GM13977 (cell line): Measurements from ENCODE around the gene IKBKG.
A peak's percentile ranks its signal among the peaks of the same experiment; 100 is the strongest.
"Not testable (repeated sequence)": the region's sequence is repeated elsewhere in the genome, so short reads cannot be mapped to it uniquely, and the experiment has no call there.

Source experiments
- DNase-seq: peaks from one replicate; pipeline ENCODE4 v3.0.0; 2012; ENCODE audit warnings: low spot score
- CTCF ChIP-seq: IDR thresholded peaks from 2 replicates; pipeline ENCODE4 v1.5.1; 2012; ENCODE audit warnings: mild to moderate bottlenecking, control low read depth; ENCODE audit not compliant: insufficient read depth; ENCODE audit errors: extremely low read depth, missing control alignments
- in situ Hi-C: fragments of 300-500 bp; cut with MboI; formaldehyde crosslinking; loops from one replicate; pipeline ENCODE4 v1.12.0; 2022; ENCODE audit warnings: low sequenced_read_pairs, low pct_unique_long_range_greater_than_20kb, mixed read lengths, inconsistent platforms; ENCODE audit not compliant: unreplicated experiment

Gene IKBKG

GRCh38 chrX:154545673-154546274 is 1.6 kb upstream of the IKBKG start:
- DNase-seq, result no peak
- no peak for TF ChIP-seq CTCF
- in situ Hi-C loops, result no loop called here

GRCh38 chrX:154546354-154547244 is 821 bp upstream of the IKBKG start, which contains the start of gene G6PD:
G6PD (minus strand) TSS chrX:154546846; CDS start chrX:154546155, 691 bp downstream.
- peak; percentile 95 for DNase-seq
- in situ Hi-C loops, result no loop called here
- peak; percentile 3 for TF ChIP-seq CTCF

GRCh38 chrX:154548028-154548316 is 552 bp downstream of the IKBKG start:
- no peak for TF ChIP-seq CTCF
- no peak for DNase-seq

GRCh38 chrX:154549766-154550165 is 2.3 kb downstream of the IKBKG start:
- in situ Hi-C loops, result no loop called here
- no peak for TF ChIP-seq CTCF
- DNase-seq, result no peak

More at GRCh38 chrX:154548028-154548316, 552 bp downstream of the IKBKG start:
- in situ Hi-C loops, result no loop called here

- in situ Hi-C loops, DNase-seq: not testable (repeated sequence)
Measured at GRCh38 chrX:154552112-154552806, 4.8 kb downstream of the IKBKG start.

- DNase-seq, in situ Hi-C loops: not testable (repeated sequence)
Measured at GRCh38 chrX:154558060-154558690, 10.8 kb downstream of the IKBKG start.

GRCh38 chrX:154558896-154559295 is 11.5 kb downstream of the IKBKG start:
- in situ Hi-C loops, DNase-seq: not testable (repeated sequence)

GRCh38 chrX:154560326-154560725 is 12.9 kb downstream of the IKBKG start:
- in situ Hi-C loops, DNase-seq: not testable (repeated sequence)

- DNase-seq, in situ Hi-C loops: not testable (repeated sequence)
Measured at GRCh38 chrX:154562295-154562694, 14.9 kb downstream of the IKBKG start.

GRCh38 chrX:154570361-154570760 is 22.9 kb downstream of the IKBKG start:
- DNase-seq, in situ Hi-C loops: not testable (repeated sequence)

GRCh38 chrX:154573061-154573460 is 25.6 kb downstream of the IKBKG start:
- DNase-seq, in situ Hi-C loops: not testable (repeated sequence)

GRCh38 chrX:154575076-154575475 is 27.7 kb downstream of the IKBKG start:
- in situ Hi-C loops, result loop anchor here (25.0 kb wide), 2 partner anchors 162 to 262 kb away; partner anchors contain the start of gene SMIM9
- DNase-seq, result not testable (repeated sequence)
